HEK293 (cell line): Measurements from ENCODE around the gene ATP8A2.

Source experiments
- CTCF ChIA-PET: fragments of 350-600 bp; formaldehyde crosslinking; extraction: SDS; loops from one replicate; lab custom pipeline; 2021; ENCODE audit warnings: antibody characterized with exemption; lab: Yijun Ruan, JAX
- POLR2A ChIA-PET: fragments of 300-600 bp; formaldehyde crosslinking; extraction: SDS; loops from one replicate; lab custom pipeline; 2020; ENCODE audit warnings: antibody characterized with exemption, inconsistent platforms; lab: Yijun Ruan, JAX
- H3K27ac ChIP-seq: fragments of 200-500 bp; sonication (Bioruptor generic); 2 replicates; pipeline ENCODE4 v1.5.1; 2014; ENCODE audit warnings: low read depth, low read length, control low read depth, inconsistent platforms; ENCODE audit errors: extremely low read depth
- H3K36me3 ChIP-seq, 2 experiments: fragments of 200-500 bp in 1 of 2; sonication (Bioruptor generic) in 1 of 2; 1 replicate in 1 of 2; 2 replicates in 1 of 2; pipeline ENCODE4 v1.5.1; 2014 to 2017; ENCODE audit warnings: inconsistent platforms in 2 of 2, low read length in 2 of 2; ENCODE audit not compliant: control insufficient read depth in 2 of 2, insufficient read depth in 1 of 2
- H3K4me1 ChIP-seq: fragments of 200-500 bp; sonication (Bioruptor generic); 2 replicates; pipeline ENCODE4 v1.5.1; 2014; ENCODE audit warnings: mild to moderate bottlenecking, low read length, inconsistent platforms; ENCODE audit not compliant: control insufficient read depth, insufficient read depth
- H3K4me3 ChIP-seq: 2 replicates; pipeline ENCODE4 v1.5.1; 2011; ENCODE audit warnings: low read depth, mild to moderate bottlenecking, control low read depth, low read length, moderate library complexity
- H3K9me3 ChIP-seq: fragments of 200-500 bp; sonication (Bioruptor generic); 2 replicates; pipeline ENCODE4 v1.5.1; 2014; ENCODE audit warnings: low read depth, low read length, inconsistent platforms; ENCODE audit not compliant: control insufficient read depth, insufficient read depth
- FEZF1 ChIP-seq: fragments of 450-650 bp; formaldehyde crosslinking; IDR thresholded peaks from 2 replicates; pipeline ENCODE4 v1.5.1; 2016; ENCODE audit warnings: missing biosample characterization, missing genetic modification characterization
- GLIS1 ChIP-seq: fragments of 450-650 bp; formaldehyde crosslinking; IDR thresholded peaks from 2 replicates; pipeline ENCODE4 v1.5.1; 2016; ENCODE audit warnings: missing biosample characterization, missing genetic modification characterization
- HOXD13 ChIP-seq: sonication (generic); formaldehyde crosslinking; IDR thresholded peaks from 2 replicates; pipeline ENCODE4 v1.8.0; 2022; ENCODE audit warnings: missing genetic modification reagents, borderline replicate concordance
- PRDM2 ChIP-seq: fragments of 450-650 bp; formaldehyde crosslinking; IDR thresholded peaks from 2 replicates; pipeline ENCODE4 v1.5.1; 2016; ENCODE audit warnings: missing biosample characterization, missing genetic modification characterization, borderline replicate concordance
- SP3 ChIP-seq: fragments of 450-650 bp; formaldehyde crosslinking; IDR thresholded peaks from 2 replicates; pipeline ENCODE4 v1.5.1; 2016; ENCODE audit warnings: missing biosample characterization, missing genetic modification characterization
- TCF7L2 ChIP-seq: IDR thresholded peaks from 2 replicates; pipeline ENCODE4 v1.6.1; 2011; ENCODE audit warnings: low read depth, mild to moderate bottlenecking, inconsistent platforms, low read length, moderate library complexity, borderline replicate concordance
- ZBTB21 ChIP-seq: fragments of 450-650 bp; formaldehyde crosslinking; IDR thresholded peaks from 2 replicates; pipeline ENCODE4 v1.5.1; 2017; ENCODE audit warnings: missing biosample characterization, missing genetic modification characterization
- ZNF211 ChIP-seq: fragments of 450-650 bp; formaldehyde crosslinking; IDR thresholded peaks from 2 replicates; pipeline ENCODE4 v1.5.1; 2016; ENCODE audit warnings: low read depth, missing biosample characterization, missing genetic modification characterization
- ZNF248 ChIP-seq: fragments of 450-650 bp; formaldehyde crosslinking; IDR thresholded peaks from 2 replicates; pipeline ENCODE4 v1.5.1; 2017; ENCODE audit warnings: missing biosample characterization, missing genetic modification characterization
- ZNF280C ChIP-seq: fragments of 450-650 bp; formaldehyde crosslinking; IDR thresholded peaks from 2 replicates; pipeline ENCODE4 v1.5.1; 2016; ENCODE audit warnings: missing biosample characterization, missing genetic modification characterization
- ZNF280D ChIP-seq: fragments of 450-650 bp; formaldehyde crosslinking; IDR thresholded peaks from 2 replicates; pipeline ENCODE4 v1.5.1; 2016; ENCODE audit warnings: missing biosample characterization, missing genetic modification characterization
- ZNF350 ChIP-seq: fragments of 450-650 bp; formaldehyde crosslinking; IDR thresholded peaks from 2 replicates; pipeline ENCODE4 v1.5.0; 2017; ENCODE audit warnings: missing biosample characterization, mild to moderate bottlenecking, missing genetic modification characterization
- ZNF354C ChIP-seq: fragments of 450-650 bp; formaldehyde crosslinking; IDR thresholded peaks from 2 replicates; pipeline ENCODE4 v1.5.1; 2016; ENCODE audit warnings: missing biosample characterization, missing genetic modification characterization, low read depth, borderline replicate concordance
- ZNF404 ChIP-seq: fragments of 450-650 bp; formaldehyde crosslinking; IDR thresholded peaks from 2 replicates; pipeline ENCODE4 v1.5.1; 2017; ENCODE audit warnings: missing biosample characterization, missing genetic modification characterization
- ZNF530 ChIP-seq: fragments of 450-650 bp; formaldehyde crosslinking; IDR thresholded peaks from 2 replicates; pipeline ENCODE4 v1.5.1; 2016; ENCODE audit warnings: low read depth, missing biosample characterization, missing genetic modification characterization
- ZNF580 ChIP-seq: fragments of 450-650 bp; formaldehyde crosslinking; IDR thresholded peaks from 2 replicates; pipeline ENCODE4 v1.5.1; 2016; ENCODE audit warnings: missing biosample characterization, missing genetic modification characterization
- ZNF639 ChIP-seq: fragments of 450-650 bp; formaldehyde crosslinking; IDR thresholded peaks from 2 replicates; pipeline ENCODE4 v1.5.1; 2016; ENCODE audit warnings: missing biosample characterization, missing genetic modification characterization
- ZNF664 ChIP-seq: fragments of 450-650 bp; formaldehyde crosslinking; IDR thresholded peaks from 2 replicates; pipeline ENCODE4 v1.5.1; 2016; ENCODE audit warnings: missing biosample characterization, missing genetic modification characterization
- ZNF76 ChIP-seq: fragments of 450-650 bp; formaldehyde crosslinking; IDR thresholded peaks from 2 replicates; pipeline ENCODE4; 2016; ENCODE audit warnings: low read depth, missing biosample characterization, missing genetic modification characterization, borderline replicate concordance

The ATP8A2 gene

GRCh38 chr13:25920931-25921330 is 549.2 kb downstream of the ATP8A2 start:
- ChIA-PET CTCF (no interaction called here), POLR2A (interaction anchor here (0.7 kb wide), 1 partner anchor 11 kb away, joined by 3 read pairs; no protein-coding TSS in a partner anchor)
- Histone ChIP-seq H3K27ac (no peak overlapping the region), H3K36me3 (no peaks in the 10 kb centered on the region), H3K9me3 (no peaks in the 10 kb centered on the region), H3K4me1 (no peaks in the 10 kb centered on the region), H3K4me3 (no peak overlapping the region)
- TF ChIP-seq ZBTB21 (tag by site-specific recombination): no peak
- no peak for TF ChIP-seq ZNF350 (tag by site-specific recombination)
- no peak for TF ChIP-seq FEZF1
- TF ChIP-seq ZNF639 (tag by site-specific recombination): no peak
- TF ChIP-seq ZNF280C (tag by site-specific recombination): no peak
- TF ChIP-seq ZNF211: no peak
- no peak for TF ChIP-seq PRDM2 (tag by site-specific recombination)
- no peak for TF ChIP-seq ZNF530 (tag by site-specific recombination)
- no peak for TF ChIP-seq ZNF404 (tag by site-specific recombination)
- no peak for TF ChIP-seq ZNF354C (tag by site-specific recombination)
- no peak for TF ChIP-seq TCF7L2
- TF ChIP-seq ZNF248: no peak
- no peak for TF ChIP-seq ZNF580 (tag by site-specific recombination)
- TF ChIP-seq ZNF76 (tag by site-specific recombination): no peak
- TF ChIP-seq SP3 (tag by site-specific recombination): no peak
- no peak for TF ChIP-seq HOXD13
- TF ChIP-seq GLIS1: no peak
- TF ChIP-seq ZNF280D (tag by site-specific recombination): no peak
- no peak for TF ChIP-seq ZNF664
